ENCODE data around the gene RHBDL1. TPM values are rescaled to one million over a fixed set of nuclear protein-coding genes. Genes with fewer than 3 reads are reported as not detected.

Gene RHBDL1
- total and polyA plus RNA-seq, 9 of the 15 experiments (the other 6 are each of a cell fraction or from before 2014, with no cell fraction given): 0.03 to 5.6 (median 1.3) TPM; not detected in 1

DNA sequence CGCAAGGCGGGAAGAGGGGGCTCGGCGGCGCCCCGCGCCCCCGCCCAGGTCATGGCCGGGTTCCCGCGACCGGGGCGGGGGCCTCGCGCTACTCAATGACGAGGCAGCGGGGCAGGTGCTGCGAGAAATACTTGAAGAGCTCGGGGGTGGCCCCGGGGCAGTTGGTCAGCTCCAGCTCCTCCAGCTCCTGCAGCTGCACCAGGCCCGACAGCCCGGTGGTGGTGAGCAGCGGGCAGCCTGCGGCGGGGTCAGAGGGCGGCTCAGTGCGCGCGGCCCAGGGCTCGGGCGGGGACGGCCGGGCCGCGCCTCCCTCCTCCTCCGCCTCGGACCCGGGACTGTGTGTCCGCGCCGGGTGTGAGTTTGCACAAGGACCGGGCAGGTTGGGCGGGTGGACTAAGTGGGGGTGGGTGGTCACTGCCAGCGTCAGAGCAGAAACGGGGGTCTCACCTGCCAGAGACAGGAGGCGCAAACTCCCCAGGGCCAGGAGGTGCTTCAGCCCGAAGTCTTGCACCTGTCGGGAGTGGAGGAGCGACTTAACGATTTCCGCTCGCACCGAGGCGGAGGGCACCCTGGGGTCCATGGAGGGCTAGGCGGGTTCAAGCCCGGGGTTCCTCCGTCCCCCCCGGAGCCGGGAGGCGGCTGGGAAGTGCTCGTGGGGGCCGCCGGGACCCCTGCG, 18.9 kb downstream of the RHBDL1 start:
- WGBS (ENCODE audit: insufficient coverage, low coverage, missing lambda C conversion rate): 10% methylated on average over 30 of the region's 64 CpGs

More for the DNA sequence above, 18.9 kb downstream of the RHBDL1 start:
- ATAC-seq: peak; percentile 51
- H3K9ac ChIP-seq (ENCODE audit: insufficient read depth in 1 of 2, low read depth in 2 of 2, low read length in 2 of 2): peak overlapping the region in 1 of 2 experiments; percentile 81; a peak in 2 of 4 replicates
- ChIA-PET CTCF (ENCODE audit: low intra/inter-chr PET ratio) (no interaction called here), POLR2A (interaction anchor here (0.6 to 1.2 kb wide), 2 partner anchors 14 to 21 kb away, joined by 3 to 4 read pairs; no protein-coding TSS in a partner anchor)
- peak overlapping the region; percentile 45 for H3K4me3 ChIP-seq
- no peak for FAIRE-seq
- H3K9me1 ChIP-seq (ENCODE audit: control insufficient read depth, insufficient read depth, low read length): peaks cover 2% of the 10 kb centered on the region
- H3K9me3 ChIP-seq (replicated peaks; ENCODE audit: control insufficient read depth, insufficient read depth, low read depth, low read length): no peaks in the 10 kb centered on the region
- peak overlapping the region; percentile 58; the same call in 1 of the 2 replicates for H3K4me2 ChIP-seq (ENCODE audit: insufficient read depth, low read length)
- peaks cover 9 to 64% of the 10 kb centered on the region in 2 experiments for H3K4me1 ChIP-seq (replicated peaks in 1 of 2; ENCODE audit: control insufficient read depth in 2 of 2, insufficient read depth in 2 of 2, low read length in 2 of 2)
- H2AFZ ChIP-seq (ENCODE audit: low read depth, low read length): 0 out of 2 replicates have a peak overlapping the region, but pooled peaks have one; percentile 40
- H3K36me3 ChIP-seq (ENCODE audit: control insufficient read depth, insufficient read depth, low read length): peaks cover under 1% of the 10 kb centered on the region; the same call in 1 of the 3 replicates
- H3K27ac ChIP-seq (ENCODE audit: extremely low read depth, low read depth, low read length): no peak overlapping the region
- intact Hi-C loops (cut with micrococcal nuclease) (no loop called here), in situ Hi-C loops (cut with MboI) (no loop called here)
- peak; percentile 43 to 48 (median 46) for DNase-seq (ENCODE audit: extremely low read depth in 1 of 4, low spot score in 3 of 4)
- H3K79me2 ChIP-seq (ENCODE audit: control insufficient read depth, insufficient read depth, low read length): peaks cover 11% of the 10 kb centered on the region; the same call in 2 of the 3 replicates
- H3K27me3 ChIP-seq (ENCODE audit: control insufficient read depth in 2 of 2, insufficient read depth in 2 of 2, low read length in 2 of 2): peaks cover 6 to 12% of the 10 kb centered on the region in 2 experiments; a peak in 4 of 5 replicates
- H4K20me1 ChIP-seq (replicated peaks; ENCODE audit: control insufficient read depth, insufficient read depth, low read length): no peaks in the 10 kb centered on the region
- TF ChIP-seq NR2C1 (IDR thresholded peaks at IDR 0.05) (peak; percentile 33; the same call in 1 of the 2 replicates), NR2C1 (tag; IDR thresholded peaks at IDR 0.05) (peak; percentile 46; the same call in 1 of the 2 replicates), MLLT1 (IDR thresholded peaks at IDR 0.05) (no peak), CTBP1 (IDR thresholded peaks at IDR 0.05; ENCODE audit: borderline replicate concordance) (no peak), NFRKB (IDR thresholded peaks at IDR 0.05; ENCODE audit: low read depth) (no peak), E2F6 (IDR thresholded peaks at IDR 0.05; ENCODE audit: borderline replicate concordance in 1 of 2, extremely low read depth in 1 of 2, insufficient read depth in 1 of 2, insufficient read length in 1 of 2, low read depth in 1 of 2, low read length in 1 of 2, poor library complexity in 1 of 2, severe bottlenecking in 1 of 2) (peak in 1 of 2 experiments; percentile 55), NR2C2 (CRISPR knock-in tag; IDR thresholded peaks at IDR 0.05) (peak; percentile 24; the same call in 1 of the 2 replicates), NR2C2 (tag; IDR thresholded peaks at IDR 0.05) (no peak; the same call in 1 of the 2 replicates), SIX5 (IDR thresholded peaks at IDR 0.05; ENCODE audit: borderline replicate concordance in 1 of 2, insufficient read depth in 1 of 2, low read depth in 1 of 2, low read length in 2 of 2) (no peak), NFIX (CRISPR knock-in tag; IDR thresholded peaks at IDR 0.05; ENCODE audit: low read depth) (no peak), ZBTB17 (CRISPR knock-in tag; IDR thresholded peaks at IDR 0.05) (no peak), ELF4 (CRISPR knock-in tag; IDR thresholded peaks at IDR 0.05) (no peak), ZNF324 (CRISPR knock-in tag; IDR thresholded peaks at IDR 0.05) (no peak), SOX6 (IDR thresholded peaks at IDR 0.05) (no peak), ELF1 (tag; IDR thresholded peaks at IDR 0.05) (no peak), CHD1 (IDR thresholded peaks at IDR 0.05; ENCODE audit: low read length) (peak; percentile 9), ZNF696 (CRISPR knock-in tag; conservative IDR thresholded peaks at IDR 0.05) (no peak), KDM5B (IDR thresholded peaks at IDR 0.05; ENCODE audit: insufficient replicate concordance, low read depth, low read length) (no peak)
- TF ChIP-seq, protein P1, sequence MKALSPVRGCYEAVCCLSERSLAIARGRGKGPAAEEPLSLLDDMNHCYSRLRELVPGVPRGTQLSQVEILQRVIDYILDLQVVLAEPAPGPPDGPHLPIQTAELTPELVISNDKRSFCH (CRISPR knock-in tag; IDR thresholded peaks at IDR 0.05): no peak
- TF ChIP-seq, protein P1 (tag; IDR thresholded peaks at IDR 0.05): no peak
- no TSS peak for BruUV-seq (replicated peaks)

All from K562 (cell line).